Sigmoid colon (tissue), 7 donors: ENCODE data around the gene ADORA2B. TPM values are rescaled to one million over a fixed set of nuclear protein-coding genes. Genes with fewer than 3 reads are reported as not detected.

ENCODE experiments used
- DNase-seq: peaks from one replicate; pipeline ENCODE4 v3.0.0-alpha.2; 2019
- H3K27ac ChIP-seq, 4 donors: fragments of 200-600 bp; sonication (generic); one replicate each; pipeline ENCODE4 v1.5.1; 2016 to 2019; ENCODE audit warnings: mild to moderate bottlenecking in 1 of 4
- H3K27me3 ChIP-seq, 3 donors: fragments of 200-600 bp; sonication (generic); one replicate each; pipeline ENCODE4 v1.5.1; 2019; ENCODE audit warnings: mild to moderate bottlenecking in 1 of 3
- H3K36me3 ChIP-seq, 4 donors: fragments of 200-600 bp; sonication (generic); one replicate each; pipeline ENCODE4 v1.5.1; 2016 to 2019
- H3K4me1 ChIP-seq, 4 donors: fragments of 200-600 bp; sonication (generic); one replicate each; pipeline ENCODE4 v1.5.1; 2017 to 2019
- H3K4me3 ChIP-seq, 4 donors: fragments of 200-600 bp; sonication (generic); one replicate each; pipeline ENCODE4 v1.5.1; 2017 to 2019; ENCODE audit warnings: mild to moderate bottlenecking in 2 of 4, moderate library complexity in 1 of 4
- H3K9me3 ChIP-seq, 4 donors: fragments of 200-600 bp in 3 of 4; sonication (generic) in 3 of 4; one replicate each; pipeline versions ENCODE4 v1.5.1 to v1.6.1; 2013 to 2019
- CTCF ChIP-seq, 4 experiments: fragments of 450-650 bp in 3 of 4; fragments of 200-600 bp in 1 of 4; IDR thresholded peaks; one replicate each; pipeline ENCODE4 v1.5.1; 2016 to 2019; ENCODE audit warnings: antibody characterized with exemption in 4 of 4, mild to moderate bottlenecking in 3 of 4, moderate library complexity in 2 of 4
- EP300 ChIP-seq, 4 donors: sonication (generic); formaldehyde crosslinking; IDR thresholded peaks; one replicate each; pipeline ENCODE4 v1.6.1; 2017; ENCODE audit warnings: antibody characterized with exemption in 4 of 4
- POLR2A ChIP-seq, 2 donors: fragments of 450-650 bp; IDR thresholded peaks; one replicate each; pipeline ENCODE4 v1.6.1; 2016; ENCODE audit warnings: antibody characterized with exemption in 2 of 2, mild to moderate bottlenecking in 2 of 2, moderate library complexity in 2 of 2
- POLR2AphosphoS5 ChIP-seq, 4 donors: sonication (generic); formaldehyde crosslinking; IDR thresholded peaks; one replicate each; pipeline ENCODE4 v1.6.1; 2017; ENCODE audit warnings: antibody characterized with exemption in 4 of 4
- WGBS, 2 donors: extraction: QIAGEN DNeasy Blood & Tissue Kit; methylation state at CpG; one replicate each; pipeline ENCODE4 v1.1.7; 2013; 5-methylcytosine and 5-hydroxymethylcytosine counted together
- intact Hi-C: fragments of 100-400 bp; cut with DNase I; formaldehyde crosslinking; loops from one replicate; pipeline ENCODE4 v1.15.1; 2023
- polyA plus RNA-seq, 3 donors: library from polyadenylated mRNA; stranded (reverse); fragments of 200-250 nt; gene quantifications; one replicate each; pipeline ENCODE4 v1.2.3, GENCODE V29; 2013
- total RNA-seq, 4 donors: library from RNA; depleted of rRNA; stranded (reverse); fragments of >200 nt; gene quantifications; one replicate each; pipeline ENCODE4 v1.1.0, GENCODE V29; 2016
- donor health status: healthy with polysubstance abuse.
- donor health status: Bipolar disorder and iron deficiency.
- donor health status: healthy.

The ADORA2B gene
- total and polyA plus RNA-seq, 7 donors, result 2.2 to 21.4 (median 5.4) TPM

- Histone ChIP-seq H3K4me3 (no peak overlapping the region), H3K4me1 (peaks cover 0 to 6% (median 0%) of the 10 kb centered on the region in 4 donors), H3K9me3 (no peaks in the 10 kb centered on the region), H3K36me3 (peaks cover 11 to 74% (median 32%) of the 10 kb centered on the region in 4 donors), H3K27me3 (no peaks in the 10 kb centered on the region), H3K27ac (no peak overlapping the region)
- intact Hi-C loops, result no loop called here
- WGBS, 2 donors, result 61 to 75% methylated on average over 5 of the region's 5 CpGs
- TF ChIP-seq POLR2A (IDR thresholded peaks at IDR 0.05) (no peak), POLR2AphosphoS5 (IDR thresholded peaks at IDR 0.05) (no peak), EP300 (IDR thresholded peaks at IDR 0.05) (no peak), CTCF (IDR thresholded peaks at IDR 0.05) (no peak)
- no peak for DNase-seq
Observed at GRCh38 chr17:15981646-15982580, 37.0 kb downstream of the ADORA2B start.

GRCh38 chr17:15996322-15996721, 51.4 kb downstream of the ADORA2B start:
- Histone ChIP-seq H3K9me3 (no peaks in the 10 kb centered on the region), H3K27ac (no peak overlapping the region), H3K27me3 (no peaks in the 10 kb centered on the region), H3K4me3 (no peak overlapping the region), H3K36me3 (peaks cover 0 to 28% (median 0%) of the 10 kb centered on the region in 4 donors), H3K4me1 (peaks cover 0 to 23% (median 17%) of the 10 kb centered on the region in 4 donors)
- TF ChIP-seq POLR2AphosphoS5 (IDR thresholded peaks at IDR 0.05) (no peak), POLR2A (IDR thresholded peaks at IDR 0.05) (no peak), EP300 (IDR thresholded peaks at IDR 0.05) (no peak), CTCF (IDR thresholded peaks at IDR 0.05) (no peak)
- intact Hi-C loops, result no loop called here
- no peak for DNase-seq
- WGBS, 2 donors, result 81 to 87% methylated on average over 6 of the region's 6 CpGs

- H3K4me3 ChIP-seq, result peak overlapping the region in 1 of 4 donors; percentile 82
- intact Hi-C loops, result loop anchor here (1.0 to 2.0 kb wide), 2 partner anchors 53 to 170 kb away; partner anchors contain the start of gene ADORA2B
- H3K36me3 ChIP-seq, result peaks cover 9 to 32% (median 12%) of the 10 kb centered on the region in 4 donors
- no peaks in the 10 kb centered on the region for H3K27me3 ChIP-seq
- no peak for DNase-seq
- peak overlapping the region; percentile 88 to 98 (median 96) for H3K27ac ChIP-seq
- no peaks in the 10 kb centered on the region for H3K9me3 ChIP-seq
- TF ChIP-seq POLR2AphosphoS5 (IDR thresholded peaks at IDR 0.05) (no peak), EP300 (IDR thresholded peaks at IDR 0.05) (no peak), POLR2A (IDR thresholded peaks at IDR 0.05) (no peak)
- peaks cover 0 to 27% (median 17%) of the 10 kb centered on the region in 4 donors for H3K4me1 ChIP-seq
- 67 to 83% methylated on average over 4 of the region's 4 CpGs for WGBS, 2 donors
Observed at GRCh38 chr17:15998031-15998562, 53.2 kb downstream of the ADORA2B start.

GRCh38 chr17:15999141-15999973, 54.4 kb downstream of the ADORA2B start, which contains the start of the genes TTC19 and ZSWIM7:
TTC19 (plus strand) TSS chr17:15999824; CDS start chr17:15999849, 25 bp downstream.
ZSWIM7 (minus strand) TSS chr17:15999704; CDS start chr17:15999594, 110 bp downstream.
- 0% methylated on average over 91 of the region's 91 CpGs for WGBS, 2 donors

More at GRCh38 chr17:15999141-15999973, 54.4 kb downstream of the ADORA2B start, which contains the start of the genes TTC19 and ZSWIM7:
- H3K9me3 ChIP-seq, result no peaks in the 10 kb centered on the region
- intact Hi-C loops, result loop anchor here (2.0 kb wide), 1 partner anchor 55 kb away; the partner anchor contains the start of gene ADORA2B
- peaks cover 0 to 27% (median 17%) of the 10 kb centered on the region in 4 donors for H3K4me1 ChIP-seq
- no peaks in the 10 kb centered on the region for H3K27me3 ChIP-seq
- H3K36me3 ChIP-seq, result peaks cover 16 to 34% (median 21%) of the 10 kb centered on the region in 4 donors
- peak within 1 kb of the TSS; percentile 88 to 98 (median 96) for H3K27ac ChIP-seq
- peak within 1 kb of the TSS; percentile 61 to 82 (median 72) for H3K4me3 ChIP-seq
- peak; percentile 82 to 85 for TF ChIP-seq POLR2A (IDR thresholded peaks at IDR 0.05)
- peak; percentile 97 to 100 (median 98) for TF ChIP-seq POLR2AphosphoS5 (IDR thresholded peaks at IDR 0.05)
- peak in 1 of 4 donors; percentile 72 for TF ChIP-seq EP300 (IDR thresholded peaks at IDR 0.05)
- TF ChIP-seq CTCF (IDR thresholded peaks at IDR 0.05), result no peak
- peak; percentile 99 for DNase-seq
